Karpas-422 (cell line): Measurements from ENCODE around the gene APOBR. TPM values are rescaled to one million over a fixed set of nuclear protein-coding genes. Genes with fewer than 3 reads are reported as not detected.
A peak's percentile ranks its signal among the peaks of the same experiment; 100 is the strongest.

ENCODE experiments used
- DNase-seq: peaks from one replicate; pipeline ENCODE4 v3.0.0-alpha.2; 2015
- H2AFZ ChIP-seq: fragments of 200-600 bp; sonication (generic); 2 replicates; pipeline ENCODE4 v1.6.1; 2014; ENCODE audit warnings: antibody characterized with exemption, low read length, mixed read lengths
- H3K27ac ChIP-seq: fragments of 200-600 bp; sonication (generic); 2 replicates; pipeline ENCODE4 v1.5.1; 2014; ENCODE audit warnings: mild to moderate bottlenecking, low read length, moderate library complexity
- H3K27me3 ChIP-seq: fragments of 200-600 bp; sonication (generic); 2 replicates; pipeline ENCODE4 v1.6.1; 2014; ENCODE audit warnings: low read length, mixed read lengths
- H3K36me3 ChIP-seq: fragments of 200-600 bp; sonication (generic); 2 replicates; pipeline ENCODE4 v1.6.1; 2014; ENCODE audit warnings: low read length, mixed read lengths; ENCODE audit not compliant: insufficient read depth
- H3K4me1 ChIP-seq: fragments of 200-600 bp; sonication (generic); 2 replicates; pipeline ENCODE4 v1.6.1; 2014; ENCODE audit warnings: mild to moderate bottlenecking, low read length, mixed read lengths
- H3K4me2 ChIP-seq: fragments of 200-600 bp; sonication (generic); 2 replicates; pipeline ENCODE4 v1.6.1; 2014; ENCODE audit warnings: low read length, low read depth, mild to moderate bottlenecking; ENCODE audit not compliant: poor library complexity, severe bottlenecking
- H3K4me3 ChIP-seq: fragments of 200-600 bp; sonication (generic); 2 replicates; pipeline ENCODE4 v1.5.1; 2014; ENCODE audit warnings: mild to moderate bottlenecking, antibody characterized with exemption, low read length, mixed read lengths
- H3K79me2 ChIP-seq: fragments of 200-600 bp; sonication (generic); 2 replicates; pipeline ENCODE4 v1.6.1; 2014; ENCODE audit warnings: mild to moderate bottlenecking, low read length, mixed read lengths
- H3K9ac ChIP-seq: fragments of 200-600 bp; sonication (generic); 2 replicates; pipeline ENCODE4 v1.6.0; 2014; ENCODE audit warnings: low read length
- H3K9me2 ChIP-seq: fragments of 200-600 bp; sonication (generic), shearing (Covaris generic); replicated peaks from 2 replicates; pipeline ENCODE4 v1.6.0; 2014; ENCODE audit warnings: mild to moderate bottlenecking, low read length, moderate library complexity; ENCODE audit not compliant: insufficient read depth
- H3K9me3 ChIP-seq: fragments of 300-700, 200-600 bp; sonication (generic); 2 replicates; pipeline ENCODE4 v1.6.1; 2014; ENCODE audit warnings: low read length, mixed read lengths
- H4K20me1 ChIP-seq: fragments of 200-600 bp; sonication (generic); 2 replicates; pipeline ENCODE4 v1.6.1; 2014; ENCODE audit warnings: mild to moderate bottlenecking, antibody characterized with exemption, low read length, low read depth; ENCODE audit not compliant: insufficient read depth
- total RNA-seq: library from RNA; depleted of rRNA; stranded (reverse); fragments of >200 nt; shearing (Covaris generic); gene quantifications from 2 replicates; pipeline ENCODE4 v1.2.3, GENCODE V29; 2014; ENCODE audit warnings: low replicate concordance

Gene APOBR
- total RNA-seq, 1 experiment from 2014 or later = 0.41 TPM

DNA sequence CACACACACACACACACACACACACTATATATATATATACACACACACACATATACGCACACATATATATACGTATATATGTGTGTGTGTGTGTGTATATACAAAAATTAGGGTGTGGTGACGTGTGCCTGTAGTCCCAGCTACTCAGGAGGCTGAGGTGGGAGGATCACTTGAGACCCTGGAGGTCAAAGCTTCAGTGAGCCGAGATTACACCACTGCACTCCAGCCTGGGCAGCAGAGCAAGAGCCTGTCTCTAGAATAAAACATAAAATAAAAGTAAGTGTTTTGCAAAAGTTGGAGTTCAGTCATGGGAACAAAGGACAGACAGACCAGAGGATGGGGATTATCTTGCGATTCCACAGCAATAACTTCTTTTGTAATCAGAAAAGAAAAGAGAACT, 33.5 kb downstream of the APOBR start:
- H3K9me3 ChIP-seq = no peaks in the 10 kb centered on the region
- no peak overlapping the region for H3K4me2 ChIP-seq

DNA sequence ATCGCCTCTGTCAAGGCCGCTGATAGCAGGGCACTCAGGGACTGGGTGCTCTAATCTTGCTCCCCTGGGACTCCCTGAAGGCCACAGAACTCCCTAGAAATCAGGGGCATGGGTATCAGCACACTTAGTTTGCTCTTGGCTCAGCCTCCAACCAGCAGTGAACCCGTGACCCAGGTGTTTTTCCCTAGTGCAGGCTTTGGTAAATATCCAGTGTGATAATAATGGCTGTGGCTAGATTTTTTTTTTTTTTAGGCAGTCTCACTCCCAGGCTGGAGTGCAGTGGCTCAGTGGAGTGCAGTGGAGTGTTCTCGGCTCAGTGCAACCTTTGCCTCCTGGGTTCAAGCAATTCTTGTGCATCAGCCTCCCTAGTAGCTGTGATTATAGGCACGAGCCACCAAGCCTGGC, 34.0 kb downstream of the APOBR start:
- no peak overlapping the region for H2AFZ ChIP-seq
- H3K4me2 ChIP-seq = no peak overlapping the region
- no peak overlapping the region for H3K4me3 ChIP-seq

More for the DNA sequence above, 33.5 kb downstream of the APOBR start:
- H2AFZ ChIP-seq = no peak overlapping the region
- H3K9ac ChIP-seq = no peak overlapping the region
- H3K4me1 ChIP-seq = peaks cover 2% of the 10 kb centered on the region; the same call in 1 of the 2 replicates
- H3K79me2 ChIP-seq = no peaks in the 10 kb centered on the region
- H3K36me3 ChIP-seq = no peaks in the 10 kb centered on the region
- no peaks in the 10 kb centered on the region for H3K27me3 ChIP-seq
- no peak overlapping the region for H3K4me3 ChIP-seq
- H3K9me2 ChIP-seq = no peaks in the 10 kb centered on the region
- no peaks in the 10 kb centered on the region for H4K20me1 ChIP-seq
- DNase-seq = peak; percentile 21
- H3K27ac ChIP-seq = no peak overlapping the region

DNA sequence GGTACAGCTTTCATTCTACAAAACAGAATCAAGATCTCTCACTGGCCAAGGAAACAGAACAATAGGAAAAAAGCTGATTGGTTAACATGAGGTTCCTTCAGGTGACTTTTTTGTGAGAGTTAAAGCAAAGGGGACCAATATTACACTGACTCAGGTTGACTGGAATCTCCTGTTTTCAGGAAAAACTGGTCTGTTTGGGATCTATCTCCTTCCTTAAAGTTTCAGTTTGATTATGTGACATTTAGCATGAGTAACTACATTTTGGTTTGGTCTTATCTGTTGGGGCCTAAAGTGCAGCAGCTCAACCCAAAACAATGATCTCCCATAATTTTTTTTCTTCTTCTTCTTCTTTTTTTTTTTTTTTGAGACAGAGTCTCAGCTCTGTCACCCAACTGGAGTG, 34.7 kb downstream of the APOBR start:
- Histone ChIP-seq H2AFZ (no peak overlapping the region), H3K27me3 (no peaks in the 10 kb centered on the region), H3K4me3 (no peak overlapping the region), H3K9me3 (no peaks in the 10 kb centered on the region), H4K20me1 (no peaks in the 10 kb centered on the region), H3K4me1 (peaks cover 2% of the 10 kb centered on the region; the same call in 1 of the 2 replicates), H3K79me2 (no peaks in the 10 kb centered on the region), H3K4me2 (no peak overlapping the region), H3K9me2 (no peaks in the 10 kb centered on the region), H3K27ac (no peak overlapping the region), H3K36me3 (no peaks in the 10 kb centered on the region), H3K9ac (no peak overlapping the region)
- no peak for DNase-seq

More for the DNA sequence above, 34.0 kb downstream of the APOBR start:
- DNase-seq = no peak
- no peaks in the 10 kb centered on the region for H3K9me2 ChIP-seq
- H3K4me1 ChIP-seq = peaks cover 2% of the 10 kb centered on the region; the same call in 1 of the 2 replicates
- H4K20me1 ChIP-seq = no peaks in the 10 kb centered on the region
- no peaks in the 10 kb centered on the region for H3K79me2 ChIP-seq
- no peaks in the 10 kb centered on the region for H3K9me3 ChIP-seq
- no peaks in the 10 kb centered on the region for H3K36me3 ChIP-seq
- H3K27me3 ChIP-seq = no peaks in the 10 kb centered on the region
- no peak overlapping the region for H3K9ac ChIP-seq
- H3K27ac ChIP-seq = no peak overlapping the region

DNA sequence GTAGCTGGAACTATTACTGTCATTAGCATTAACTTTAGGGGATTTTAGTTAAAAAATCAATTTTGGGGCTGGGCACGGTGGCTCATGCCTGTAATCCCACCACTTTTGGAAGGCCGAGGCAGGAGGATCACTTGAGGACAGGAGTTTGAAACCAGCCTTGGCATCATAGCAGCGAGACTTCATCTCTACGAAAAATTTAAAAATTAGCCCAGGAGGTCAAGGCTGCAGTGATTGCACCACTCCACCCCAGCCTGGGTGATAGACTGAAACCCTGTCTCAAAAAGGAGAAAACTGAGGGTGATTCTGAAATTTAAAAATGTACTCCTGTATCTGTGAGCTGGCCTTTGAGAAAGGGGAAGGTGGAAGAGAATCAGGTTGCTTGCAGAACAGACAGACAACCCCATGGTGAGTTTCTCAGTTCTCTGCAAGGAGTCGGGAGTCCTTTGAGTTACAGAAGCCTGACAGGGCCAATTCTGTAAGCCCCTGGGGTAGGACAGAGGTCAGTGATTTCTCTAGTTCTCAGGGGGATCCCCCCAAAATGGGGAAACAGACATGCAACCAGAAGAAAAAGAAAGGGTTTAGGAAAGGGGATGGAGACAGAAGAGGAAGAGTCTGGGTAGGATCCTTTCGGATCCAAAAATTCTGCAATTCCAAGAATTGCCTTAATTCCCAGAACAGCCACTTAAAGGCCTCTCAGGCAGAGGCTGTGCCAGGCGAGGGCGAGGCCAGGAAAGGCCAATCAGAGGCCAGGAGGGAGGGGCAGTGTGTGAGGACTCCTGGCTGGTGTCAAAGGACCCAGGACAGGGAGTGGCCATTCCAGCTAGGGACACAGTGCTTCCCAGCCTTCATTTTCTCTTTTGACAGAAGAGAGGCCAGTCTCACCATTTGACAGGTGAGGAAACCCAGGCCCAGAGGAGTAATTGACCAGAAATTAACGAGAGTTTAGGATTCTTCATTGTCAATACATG, 37.6 kb downstream of the APOBR start:
- no peak overlapping the region for H3K27ac ChIP-seq
- no peak overlapping the region for H3K4me2 ChIP-seq
- no peak overlapping the region for H3K9ac ChIP-seq
- no peaks in the 10 kb centered on the region for H3K4me1 ChIP-seq
- no peaks in the 10 kb centered on the region for H3K79me2 ChIP-seq
- H3K36me3 ChIP-seq = no peaks in the 10 kb centered on the region
- no peaks in the 10 kb centered on the region for H3K27me3 ChIP-seq
- H2AFZ ChIP-seq = no peak overlapping the region
- no peaks in the 10 kb centered on the region for H3K9me3 ChIP-seq
- no peaks in the 10 kb centered on the region for H4K20me1 ChIP-seq
- DNase-seq = peak; percentile 41
- no peaks in the 10 kb centered on the region for H3K9me2 ChIP-seq
- H3K4me3 ChIP-seq = no peak overlapping the region

DNA sequence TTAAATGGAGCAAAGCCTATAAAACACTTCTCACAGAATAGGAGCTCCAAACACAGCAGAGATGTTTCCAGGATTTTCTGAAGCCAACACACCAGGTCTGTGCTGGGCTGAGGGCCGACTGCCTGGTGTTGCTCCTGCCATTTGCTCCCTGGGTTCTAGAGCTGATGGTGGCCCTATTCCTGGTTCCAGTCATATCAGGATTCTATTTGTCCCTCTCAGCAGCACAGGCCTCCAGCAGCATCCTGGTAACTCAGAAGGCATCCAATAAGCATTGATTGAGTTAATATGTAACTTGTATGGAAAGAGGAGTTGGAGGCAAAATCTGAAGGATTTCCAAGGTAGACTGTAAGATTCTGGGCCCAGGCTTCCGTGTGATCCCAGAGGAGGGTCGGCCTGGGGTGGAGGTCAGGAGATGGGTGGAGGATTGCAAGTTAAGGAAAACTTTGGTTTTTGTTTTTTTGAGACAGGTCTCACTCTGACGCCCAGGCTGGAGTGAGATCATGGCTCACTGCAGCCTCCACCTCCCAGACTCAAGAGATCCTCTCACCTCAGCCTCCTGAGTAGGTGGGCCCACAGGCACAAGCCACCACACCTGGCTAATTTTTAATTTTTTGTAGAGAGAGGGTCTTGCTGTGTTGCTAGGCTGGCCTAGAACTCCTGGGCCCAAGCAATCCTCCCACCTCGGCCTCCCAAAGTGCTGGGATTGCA, 38.7 kb downstream of the APOBR start:
- no peaks in the 10 kb centered on the region for H4K20me1 ChIP-seq
- no peaks in the 10 kb centered on the region for H3K4me1 ChIP-seq
- H3K4me2 ChIP-seq = no peak overlapping the region
- H2AFZ ChIP-seq = no peak overlapping the region
- H3K36me3 ChIP-seq = no peaks in the 10 kb centered on the region
- H3K4me3 ChIP-seq = no peak overlapping the region
- H3K79me2 ChIP-seq = no peaks in the 10 kb centered on the region
- H3K9me2 ChIP-seq = no peaks in the 10 kb centered on the region
- no peaks in the 10 kb centered on the region for H3K27me3 ChIP-seq
- peak; percentile 21 for DNase-seq
- H3K27ac ChIP-seq = no peak overlapping the region
- H3K9ac ChIP-seq = no peak overlapping the region
- no peaks in the 10 kb centered on the region for H3K9me3 ChIP-seq

DNA sequence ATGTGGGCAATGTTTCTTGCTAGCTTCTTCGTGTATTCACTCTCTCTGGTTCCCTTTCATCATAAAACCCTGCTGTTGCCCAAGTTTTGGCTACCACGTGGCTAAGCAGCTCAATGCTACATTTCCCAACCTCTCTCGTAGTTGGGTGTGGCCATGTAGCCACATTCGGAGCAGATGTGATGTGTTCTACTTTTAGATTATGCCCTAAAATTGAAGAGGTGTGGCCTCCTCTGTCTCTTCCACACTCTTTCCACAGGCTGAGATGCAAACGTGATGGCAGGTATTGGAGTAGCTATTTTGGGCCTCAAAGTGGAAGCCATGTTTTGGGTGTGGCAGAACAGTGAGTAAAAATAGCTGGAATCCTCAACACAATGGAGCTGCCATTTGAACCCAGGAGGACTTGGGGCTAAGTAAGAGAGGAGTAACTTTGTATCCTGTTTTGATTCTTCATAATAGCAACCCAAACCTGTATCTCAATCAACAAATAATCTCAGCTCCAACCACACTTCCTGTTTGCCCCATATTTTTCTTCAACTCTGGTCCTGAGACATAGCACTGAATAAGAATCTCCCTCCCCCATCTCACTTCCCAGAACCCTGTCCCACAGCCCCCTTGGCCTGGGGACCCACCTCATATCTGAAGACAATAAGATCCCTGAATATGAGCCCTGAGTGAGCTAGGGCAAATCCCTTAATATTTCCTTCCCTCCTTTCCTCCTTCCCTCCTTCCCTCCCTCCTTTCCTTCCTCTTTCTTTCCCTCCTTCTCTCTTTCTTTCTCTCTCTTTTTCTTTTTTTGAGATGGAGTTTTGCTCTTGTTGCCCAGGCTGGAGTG, 40.3 kb downstream of the APOBR start:
- Histone ChIP-seq H3K4me2 (no peak overlapping the region), H2AFZ (no peak overlapping the region), H3K9me2 (no peaks in the 10 kb centered on the region), H3K27ac (no peak overlapping the region), H3K27me3 (no peaks in the 10 kb centered on the region), H3K9me3 (no peaks in the 10 kb centered on the region), H3K36me3 (no peaks in the 10 kb centered on the region), H3K79me2 (no peaks in the 10 kb centered on the region), H3K9ac (no peak overlapping the region), H3K4me1 (no peaks in the 10 kb centered on the region), H4K20me1 (no peaks in the 10 kb centered on the region), H3K4me3 (no peak overlapping the region)
- DNase-seq = peak; percentile 34

DNA sequence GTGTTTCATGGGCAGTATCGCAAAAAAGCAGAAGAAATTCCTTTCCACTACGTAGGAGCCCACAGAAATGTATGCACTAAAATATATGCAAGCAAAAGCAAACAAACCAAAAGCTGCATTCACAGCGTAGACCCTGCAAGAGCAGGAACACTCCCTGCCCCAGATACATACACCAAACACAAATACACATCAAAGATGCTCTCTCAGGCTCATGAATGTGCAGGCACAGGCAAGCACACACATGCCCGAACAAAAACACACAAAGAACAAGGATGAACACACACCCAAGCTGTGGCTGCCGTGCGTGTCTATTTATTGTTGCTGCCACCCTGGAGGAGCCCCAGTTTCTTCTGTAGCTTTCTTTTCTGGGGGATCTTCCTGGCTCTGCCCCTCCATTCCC, 42.6 kb downstream of the APOBR start:
- Histone ChIP-seq H3K9ac (no peak overlapping the region), H2AFZ (no peak overlapping the region), H3K9me2 (no peaks in the 10 kb centered on the region), H3K4me1 (no peaks in the 10 kb centered on the region), H3K27me3 (no peaks in the 10 kb centered on the region), H4K20me1 (no peaks in the 10 kb centered on the region), H3K79me2 (no peaks in the 10 kb centered on the region), H3K4me3 (no peak overlapping the region), H3K36me3 (no peaks in the 10 kb centered on the region), H3K9me3 (no peaks in the 10 kb centered on the region), H3K4me2 (no peak overlapping the region), H3K27ac (no peak overlapping the region)
- DNase-seq = peak; percentile 12
